ENCODE results near the gene IP6K3.

The IP6K3 gene

DNA sequence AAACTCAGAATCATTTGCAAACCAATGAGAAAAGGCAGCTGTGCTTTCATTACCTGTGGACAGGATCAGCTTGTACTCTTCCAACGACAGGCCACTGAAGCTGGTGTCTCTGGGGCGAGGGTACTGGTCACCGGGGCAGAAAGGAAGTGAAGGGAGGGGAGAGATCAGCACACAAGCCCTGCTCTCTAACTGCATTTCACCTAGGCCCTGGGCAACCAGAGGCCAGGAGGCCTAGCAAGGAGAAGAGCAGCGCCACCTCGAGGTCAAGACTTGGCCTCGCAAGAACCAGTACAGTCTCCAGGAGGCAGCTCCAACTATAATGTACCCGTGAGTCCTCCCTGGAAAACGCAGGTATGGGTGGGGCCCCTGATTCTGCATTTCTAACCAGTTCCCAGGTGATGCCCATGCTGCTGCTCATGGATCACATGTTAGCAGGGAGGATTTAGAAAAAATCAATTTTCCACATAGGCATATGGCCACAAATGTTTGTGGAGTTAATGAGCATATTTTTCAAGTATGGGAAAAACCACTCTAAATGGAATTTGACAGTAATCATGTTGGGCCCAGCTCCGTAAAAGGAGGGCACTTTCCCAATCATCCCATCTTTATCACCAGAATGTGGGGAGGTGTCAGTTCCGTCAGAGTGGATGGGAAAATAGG, 46.2 kb downstream of the IP6K3 start:
- peak; percentile 75 for DNase-seq

DNA sequence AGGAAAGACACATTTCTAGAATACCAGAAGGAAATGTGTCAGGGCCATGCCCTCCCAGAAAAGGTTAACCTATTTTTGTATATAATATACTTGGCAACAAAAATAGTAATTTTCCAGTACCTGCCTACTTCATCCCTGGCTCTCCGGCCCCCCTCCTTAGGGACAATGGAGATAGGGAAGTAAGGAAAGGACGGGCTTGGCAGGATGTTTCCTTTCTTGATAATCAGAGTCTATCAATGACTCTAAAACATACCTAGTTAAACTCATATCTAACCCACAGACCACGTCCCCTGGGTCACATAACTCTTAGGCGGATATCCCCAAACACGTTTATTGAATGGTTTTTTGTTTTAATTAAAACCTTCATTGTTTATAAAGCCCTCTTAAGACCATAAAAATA, 47.0 kb downstream of the IP6K3 start:
- no peak for DNase-seq

DNA sequence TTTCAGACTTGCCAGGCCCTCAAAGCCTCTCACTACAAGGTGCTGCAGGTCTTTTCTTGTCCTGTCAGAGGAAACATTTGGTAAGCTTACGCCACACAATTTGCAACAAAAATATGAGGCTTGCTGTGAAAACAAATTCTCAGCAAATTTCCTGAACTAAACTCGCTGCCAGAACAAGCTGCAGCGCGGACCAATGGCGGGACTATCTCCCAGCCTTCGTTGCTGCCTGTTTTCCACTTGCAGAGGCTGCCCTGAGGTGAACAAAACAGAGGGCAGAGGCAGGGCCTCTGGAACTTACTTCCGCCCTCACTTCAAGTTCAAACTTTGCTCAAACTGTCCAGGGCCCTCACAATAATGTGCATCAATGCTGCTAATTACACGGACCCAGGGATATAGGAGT, 47.6 kb downstream of the IP6K3 start:
- no peak for DNase-seq

DNA sequence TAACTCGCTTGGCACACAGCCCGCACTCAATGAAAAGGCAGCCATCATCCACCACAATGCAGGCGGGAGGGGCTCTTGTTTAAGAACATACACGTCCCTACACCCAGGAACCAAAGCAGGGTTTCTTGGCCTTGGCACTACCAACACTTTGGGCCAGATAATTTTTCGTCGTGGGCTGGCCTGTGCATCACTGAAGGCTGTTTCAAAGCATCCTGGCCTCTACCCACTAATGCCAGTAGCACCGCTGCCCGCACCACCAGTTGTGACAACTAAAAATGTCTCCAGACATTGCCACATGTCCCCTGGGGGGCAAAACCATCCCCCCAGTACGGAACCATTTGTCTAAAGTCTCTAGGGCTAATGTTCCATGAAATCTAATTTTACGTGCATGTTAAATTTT, 48.2 kb downstream of the IP6K3 start:
- DNase-seq, result no peak

DNA sequence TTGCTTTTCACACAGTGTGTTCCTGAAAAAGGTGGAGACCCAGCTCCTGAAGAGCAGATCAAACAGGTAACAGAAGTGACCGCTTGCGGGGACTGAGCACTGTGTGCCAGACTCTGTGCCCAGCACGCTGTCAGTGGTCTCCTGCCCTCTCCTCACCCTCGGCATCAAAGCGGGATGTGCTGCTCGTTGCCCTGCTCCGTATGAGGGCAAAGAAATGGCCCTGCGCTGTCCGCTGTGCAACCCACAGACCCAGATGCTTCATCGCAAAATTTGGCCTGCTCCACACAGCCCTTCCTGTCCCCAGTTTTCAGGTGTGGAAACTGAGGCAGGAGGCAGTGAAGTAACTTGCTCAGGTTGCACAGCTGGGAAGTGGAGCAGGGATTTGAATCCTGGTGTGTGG, 48.9 kb downstream of the IP6K3 start:
- no peak for DNase-seq

DNA sequence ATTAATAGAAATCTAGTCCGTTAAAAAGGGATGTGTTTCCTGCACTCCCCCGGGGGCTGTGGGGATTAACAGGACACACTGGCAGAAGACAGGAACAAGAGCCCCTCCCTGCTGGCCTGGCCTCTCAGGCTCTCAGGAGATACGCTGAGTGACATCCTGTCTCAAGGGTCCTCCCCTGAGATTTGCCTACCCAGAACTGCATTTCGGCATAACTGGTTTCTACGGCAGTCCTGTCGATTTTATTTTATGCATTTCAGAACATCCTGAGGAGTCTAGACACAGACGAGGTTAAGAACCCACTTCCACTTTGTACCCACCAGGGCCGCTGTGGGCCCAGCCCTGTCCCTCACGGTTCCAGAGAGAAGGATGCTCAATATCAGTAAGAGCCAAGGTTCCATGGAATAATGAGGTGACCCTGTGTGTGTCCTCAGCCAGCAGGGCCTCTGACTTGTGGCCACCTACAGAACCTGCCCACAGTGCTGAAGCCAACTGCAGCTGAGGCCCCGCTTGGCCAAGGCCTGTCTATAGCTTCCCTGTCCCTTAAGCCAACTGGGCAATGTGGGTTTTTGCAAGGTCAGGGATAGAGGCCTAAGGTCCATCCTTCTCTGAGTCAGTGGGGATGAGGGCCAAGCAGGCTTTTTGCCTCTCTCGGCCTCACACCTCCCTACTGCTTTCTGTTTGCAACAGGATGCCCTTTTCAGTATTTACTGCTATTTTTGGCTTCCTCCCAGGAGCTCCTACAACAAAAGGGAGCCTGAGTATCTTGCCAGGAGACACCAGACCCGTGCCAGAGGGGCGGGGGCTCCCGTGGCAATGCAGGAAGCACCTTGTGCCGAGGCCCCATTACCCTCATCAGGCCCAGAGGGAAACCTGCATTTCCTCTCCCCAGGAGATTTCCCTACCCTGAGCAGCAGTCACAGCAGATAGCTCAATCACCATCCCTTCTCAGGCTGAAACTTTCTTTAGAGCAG, 49.9 kb downstream of the IP6K3 start:
- peak; percentile 47 for DNase-seq

DNA sequence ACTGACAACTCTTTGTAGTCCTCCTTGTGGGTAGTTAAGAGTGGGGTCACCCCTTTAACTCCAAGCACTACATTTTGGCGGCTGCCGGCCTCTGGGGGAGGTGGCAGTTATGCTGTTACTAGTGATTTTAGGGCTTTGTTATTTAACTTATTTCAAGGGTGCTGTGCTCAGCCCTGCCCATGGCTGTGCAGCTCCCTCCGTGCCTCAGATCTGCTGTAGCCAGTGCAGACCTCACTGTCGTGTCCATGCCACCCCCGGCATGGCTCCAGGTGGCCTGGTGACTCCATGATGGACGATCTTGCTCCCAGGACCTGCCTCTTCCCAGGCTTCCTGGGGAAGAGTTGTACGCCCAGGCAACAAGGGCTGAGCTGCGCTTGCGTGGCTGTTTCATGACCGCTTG, 50.6 kb downstream of the IP6K3 start:
- DNase-seq, result no peak

DNA sequence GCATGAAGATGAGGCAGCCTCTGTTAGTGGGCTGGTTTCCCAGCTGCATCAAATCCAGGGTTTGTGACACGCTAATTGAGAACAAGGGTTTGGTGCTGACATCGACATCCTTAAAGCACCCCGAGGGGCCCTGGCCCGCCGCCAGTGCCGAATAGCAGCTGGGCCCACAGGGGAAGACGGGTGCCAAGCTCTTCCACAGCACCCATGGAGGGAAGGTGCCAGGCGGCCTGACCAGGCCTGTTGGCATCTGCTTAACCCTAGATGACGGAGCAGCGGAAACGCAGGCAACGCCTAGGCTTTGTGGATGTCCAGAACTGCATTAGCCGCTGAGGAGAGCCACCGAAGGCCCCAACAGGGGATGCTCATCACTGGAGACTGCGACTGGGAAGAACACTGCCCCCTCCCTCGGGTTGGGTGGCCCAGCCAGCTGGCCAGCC, 51.2 kb downstream of the IP6K3 start:
- no peak for DNase-seq

GRCh38 chr6:33694977-33695376, 51.7 kb downstream of the IP6K3 start:
- no peak for DNase-seq

DNA sequence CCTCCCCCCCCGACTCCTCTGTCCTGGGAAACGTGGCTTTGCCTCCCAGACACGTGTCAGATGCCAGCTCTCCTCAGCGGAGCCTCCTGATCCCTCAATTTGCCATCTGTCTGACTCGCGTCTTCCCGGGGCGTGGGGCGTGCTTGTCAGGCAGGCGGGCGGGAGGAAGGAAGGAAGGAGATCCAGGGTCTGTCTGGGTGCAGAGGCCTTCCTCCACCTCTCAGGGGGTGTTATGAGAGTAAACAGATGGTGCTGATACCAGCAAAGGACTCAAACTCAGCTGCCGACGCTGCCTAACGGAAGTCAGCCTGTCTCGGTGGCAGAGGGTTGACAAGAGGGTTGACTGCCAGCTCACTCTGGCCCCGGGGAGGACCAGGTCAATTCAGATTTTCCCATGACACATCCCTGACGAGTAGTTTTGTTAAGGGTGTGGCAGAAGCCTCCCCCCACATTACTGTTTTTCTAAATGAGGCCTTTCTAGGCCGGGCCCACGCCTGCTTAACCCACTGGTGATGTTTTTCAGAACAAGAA, 52.2 kb downstream of the IP6K3 start:
- peak; percentile 69 for DNase-seq

DNA sequence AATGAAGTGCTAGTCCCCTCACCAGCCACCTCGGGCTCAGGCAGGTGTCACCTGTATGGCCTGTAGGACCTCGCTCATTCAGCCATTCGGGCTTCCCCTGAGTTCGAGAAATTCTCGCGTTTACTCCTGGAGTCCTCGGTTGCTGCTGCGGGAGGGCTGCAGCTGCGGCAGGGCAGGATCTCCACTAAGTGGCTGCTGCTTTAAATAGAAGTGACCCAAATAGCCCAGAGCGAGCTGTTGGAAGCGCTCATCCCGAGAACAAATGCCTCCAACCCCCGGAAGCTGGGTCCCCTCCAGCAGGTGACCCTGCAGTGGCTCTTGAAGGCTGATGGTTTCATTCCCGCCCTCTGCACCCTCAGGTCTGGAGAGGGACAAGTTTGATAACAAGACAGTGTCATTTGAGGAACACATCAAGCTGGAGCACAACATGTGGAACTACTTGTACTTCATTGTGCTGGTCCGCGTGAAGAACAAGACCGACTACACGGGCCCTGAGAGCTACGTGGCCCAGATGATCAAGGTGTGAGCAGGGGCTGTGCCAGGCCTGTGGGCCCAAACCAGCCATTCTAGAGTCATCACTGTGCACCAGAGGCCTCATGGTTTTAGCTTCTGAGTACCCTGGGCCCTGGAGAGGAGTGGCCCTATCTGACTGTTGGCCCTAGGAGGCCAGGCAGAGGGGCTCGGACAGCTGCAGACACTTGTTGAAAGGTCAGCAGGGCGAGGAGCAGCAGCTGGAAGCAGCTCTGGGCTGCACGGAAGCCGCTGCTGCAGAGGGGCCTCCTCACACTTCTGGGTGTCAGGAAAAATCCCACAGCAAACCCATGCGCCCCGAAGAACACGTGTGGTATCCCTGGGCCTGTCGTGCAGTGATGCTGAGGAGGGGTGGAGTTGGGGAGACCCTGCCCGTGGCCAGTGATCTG, 53.3 kb downstream of the IP6K3 start:
- DNase-seq, result no peak

DNA sequence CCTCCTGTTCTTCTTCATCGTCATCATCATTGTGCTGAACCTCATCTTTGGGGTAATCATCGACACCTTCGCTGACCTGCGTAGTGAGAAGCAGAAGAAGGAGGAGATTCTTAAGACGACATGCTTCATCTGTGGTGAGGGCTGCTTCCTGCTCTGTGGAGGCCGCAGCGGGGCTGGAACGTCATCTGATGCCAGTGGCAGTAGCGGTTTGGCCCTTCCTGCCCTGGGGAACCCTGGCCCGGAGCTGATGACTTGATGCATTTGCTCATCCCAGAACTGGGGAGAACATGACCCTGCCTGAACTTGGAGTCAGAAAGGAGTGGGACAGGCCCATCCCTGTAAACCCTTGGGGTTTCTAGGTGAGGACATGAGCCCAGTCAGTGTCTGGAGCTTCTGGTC, 53.9 kb downstream of the IP6K3 start:
- peak; percentile 67 for DNase-seq

DNA sequence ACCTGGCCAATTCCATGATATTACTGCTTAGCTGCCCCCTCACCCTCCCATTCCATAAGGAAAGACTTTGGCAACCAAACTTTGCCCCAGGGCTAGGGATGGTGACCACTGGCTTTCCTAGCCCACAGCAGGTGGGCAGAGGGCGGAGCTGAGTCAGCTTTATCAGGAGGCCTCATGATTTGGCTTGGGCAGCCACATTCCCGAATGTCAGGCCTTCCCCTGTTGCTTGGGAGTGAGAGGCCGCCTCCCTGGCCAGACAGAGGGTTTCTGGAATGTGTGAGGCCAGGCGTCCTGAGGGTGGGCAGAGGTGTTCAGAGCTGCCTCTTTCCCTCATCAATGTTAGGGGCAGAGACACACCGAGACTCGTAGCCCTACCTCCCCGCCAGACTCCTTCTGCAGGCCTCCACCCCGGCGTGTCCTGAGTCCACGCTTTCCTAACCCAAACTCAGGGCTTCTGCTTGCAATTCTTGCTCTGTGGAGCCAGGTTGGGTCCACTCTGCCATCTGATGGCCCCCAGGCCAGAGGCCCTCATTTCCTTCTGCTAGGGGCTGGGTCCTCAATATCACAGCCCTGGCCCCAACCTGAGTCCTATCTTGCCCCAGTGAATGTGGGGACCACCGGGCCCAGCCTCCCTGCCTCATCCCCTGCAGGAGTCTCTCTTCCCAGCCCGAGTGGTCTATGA, 54.5 kb downstream of the IP6K3 start:
- DNase-seq, result no peak

GRCh38 chr6:33691456-33692077, 55.1 kb downstream of the IP6K3 start:
- DNase-seq, result no peak

DNA sequence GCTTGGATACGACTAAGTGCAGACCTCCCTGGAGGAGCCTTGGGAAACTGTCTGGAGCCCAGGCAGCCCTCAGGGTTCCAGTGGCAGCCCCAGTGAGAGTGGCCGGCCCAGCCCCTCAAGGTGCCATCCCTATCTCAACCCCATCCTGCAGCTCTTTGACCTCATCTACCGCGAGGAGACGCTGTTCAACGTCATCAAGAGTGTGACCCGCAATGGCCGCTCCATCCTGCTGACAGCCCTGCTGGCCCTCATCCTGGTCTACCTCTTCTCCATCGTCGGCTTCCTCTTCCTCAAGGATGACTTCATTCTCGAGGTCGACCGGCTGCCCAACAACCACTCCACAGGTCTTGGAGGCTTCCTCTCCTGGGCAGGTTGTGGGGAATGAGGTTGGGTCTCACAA, 55.9 kb downstream of the IP6K3 start:
- no peak for DNase-seq

DNA sequence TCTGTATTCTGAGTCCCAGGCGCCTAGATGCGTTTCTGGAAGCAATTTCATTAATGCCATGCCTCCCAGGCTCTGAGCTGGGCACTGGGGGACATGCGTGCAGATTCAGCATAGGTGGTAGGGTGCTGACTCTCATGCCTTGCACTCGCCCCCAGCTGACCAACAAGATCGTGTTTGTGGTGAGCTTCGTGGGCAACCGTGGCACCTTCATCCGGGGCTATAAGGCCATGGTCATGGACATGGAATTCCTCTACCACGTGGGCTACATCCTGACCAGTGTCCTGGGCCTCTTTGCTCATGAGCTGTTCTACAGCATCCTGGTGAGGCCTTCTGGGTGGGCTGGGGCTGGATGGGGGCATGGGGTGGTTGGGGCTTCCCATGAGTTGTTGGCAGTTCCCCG, 56.8 kb downstream of the IP6K3 start:
- DNase-seq, result no peak

- no peak for DNase-seq
Measured at GRCh38 chr6:33689148-33689494, 57.6 kb downstream of the IP6K3 start.

GRCh38 chr6:33688451-33689147, 58.1 kb downstream of the IP6K3 start:
- DNase-seq, result no peak

GRCh38 chr6:33688006-33688405, 58.7 kb downstream of the IP6K3 start:
- no peak for DNase-seq

DNA sequence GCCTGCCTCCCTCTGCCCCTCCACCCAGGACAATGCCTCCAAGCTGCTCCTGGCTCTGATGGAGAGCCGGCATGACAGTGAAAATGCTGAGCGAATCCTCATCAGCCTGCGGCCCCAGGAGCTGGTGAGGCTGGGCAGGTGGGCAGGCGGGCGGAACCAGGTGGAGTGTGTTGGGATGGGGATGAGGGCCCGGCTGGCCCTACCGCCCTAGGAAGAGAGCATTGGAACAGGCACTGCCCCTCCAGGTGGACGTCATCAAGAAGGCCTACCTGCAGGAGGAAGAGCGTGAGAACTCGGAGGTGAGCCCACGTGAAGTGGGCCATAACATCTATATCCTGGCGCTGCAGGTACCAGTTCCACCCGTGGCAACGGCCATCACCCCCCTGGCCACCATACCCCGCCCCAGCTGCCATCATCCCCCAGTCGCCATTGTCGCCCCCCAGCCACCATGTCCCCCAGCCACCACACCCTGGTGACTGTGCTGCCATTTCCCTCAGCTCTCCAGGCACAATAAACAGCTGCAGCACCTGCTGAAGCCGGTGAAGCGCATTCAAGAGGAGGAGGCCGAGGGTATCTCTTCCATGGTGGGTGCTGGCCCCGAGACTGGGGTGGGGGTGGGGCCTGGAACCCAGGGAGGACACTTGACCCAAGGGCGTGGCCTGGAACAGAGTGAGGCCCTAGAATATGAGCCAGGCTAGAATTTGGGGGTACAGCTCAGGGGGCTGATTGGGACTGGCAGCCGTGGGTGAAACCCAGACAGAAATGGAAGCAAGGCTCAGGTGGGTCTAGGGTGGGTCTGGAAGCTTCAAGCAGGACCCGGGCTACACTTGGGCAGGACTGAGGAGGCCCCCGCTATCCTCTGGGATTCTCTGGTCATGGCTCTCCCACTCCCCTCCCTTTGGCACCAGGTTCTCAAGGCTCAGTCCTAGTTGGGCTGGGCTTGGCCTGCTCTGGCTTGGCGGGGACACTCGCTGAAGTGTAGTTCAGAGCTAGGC, 59.4 kb downstream of the IP6K3 start:
- no peak for DNase-seq

Data from activated T-cell treated with anti-CD3 and anti-CD28 coated beads, Interleukin-2, amount 50 U/mL, for 1 hour (primary cell).